Endothelial cell of umbilical vein (primary cell): ENCODE data around the gene LPCAT3.

Source experiments
- EZH2 ChIP-seq: IDR thresholded peaks from 2 replicates; pipeline ENCODE4 v1.6.1; 2012; ENCODE audit warnings: borderline replicate concordance, low read depth, mild to moderate bottlenecking, moderate library complexity, low read length, inconsistent platforms; ENCODE audit not compliant: severe bottlenecking
- POLR2A ChIP-seq: IDR thresholded peaks from 2 replicates; pipeline ENCODE4 v1.6.1; 2012; ENCODE audit warnings: low read depth, mild to moderate bottlenecking, control low read depth, low read length
- POLR2AphosphoS5 ChIP-seq: IDR thresholded peaks from 2 replicates; pipeline ENCODE4 v1.6.1; 2012; ENCODE audit warnings: low read depth, mild to moderate bottlenecking, control low read depth, low read length, moderate library complexity; ENCODE audit not compliant: insufficient read depth
- TF ChIP-seq, protein P1 (sequence below), 2 donors: IDR thresholded peaks; 1 replicate in 1 of 2; 2 replicates in 1 of 2; pipeline ENCODE4 v1.5.1; 2011; ENCODE audit warnings: low read length in 2 of 2, mild to moderate bottlenecking in 2 of 2, moderate library complexity in 2 of 2, control low read depth in 1 of 2, inconsistent platforms in 1 of 2, low read depth in 1 of 2; ENCODE audit not compliant: insufficient read depth in 1 of 2; ENCODE audit errors: extremely low read depth in 1 of 2
- TF ChIP-seq, protein P2 (sequence below): IDR thresholded peaks from 2 replicates; pipeline ENCODE4 v1.6.1; 2011; ENCODE audit not compliant: insufficient read depth, insufficient read length

GRCh38 chr12:6938353-6939190 lies 79.7 kb downstream of the LPCAT3 start:
- TF ChIP-seq, protein P1, sequence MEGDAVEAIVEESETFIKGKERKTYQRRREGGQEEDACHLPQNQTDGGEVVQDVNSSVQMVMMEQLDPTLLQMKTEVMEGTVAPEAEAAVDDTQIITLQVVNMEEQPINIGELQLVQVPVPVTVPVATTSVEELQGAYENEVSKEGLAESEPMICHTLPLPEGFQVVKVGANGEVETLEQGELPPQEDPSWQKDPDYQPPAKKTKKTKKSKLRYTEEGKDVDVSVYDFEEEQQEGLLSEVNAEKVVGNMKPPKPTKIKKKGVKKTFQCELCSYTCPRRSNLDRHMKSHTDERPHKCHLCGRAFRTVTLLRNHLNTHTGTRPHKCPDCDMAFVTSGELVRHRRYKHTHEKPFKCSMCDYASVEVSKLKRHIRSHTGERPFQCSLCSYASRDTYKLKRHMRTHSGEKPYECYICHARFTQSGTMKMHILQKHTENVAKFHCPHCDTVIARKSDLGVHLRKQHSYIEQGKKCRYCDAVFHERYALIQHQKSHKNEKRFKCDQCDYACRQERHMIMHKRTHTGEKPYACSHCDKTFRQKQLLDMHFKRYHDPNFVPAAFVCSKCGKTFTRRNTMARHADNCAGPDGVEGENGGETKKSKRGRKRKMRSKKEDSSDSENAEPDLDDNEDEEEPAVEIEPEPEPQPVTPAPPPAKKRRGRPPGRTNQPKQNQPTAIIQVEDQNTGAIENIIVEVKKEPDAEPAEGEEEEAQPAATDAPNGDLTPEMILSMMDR (IDR thresholded peaks at IDR 0.05; ENCODE audit: extremely low read depth in 1 of 2, insufficient read depth in 1 of 2, low read depth in 1 of 2, low read length in 2 of 2), result no peak
- TF ChIP-seq POLR2A (no peak), POLR2AphosphoS5 (no peak), EZH2 (no peak)
- TF ChIP-seq, protein P2, sequence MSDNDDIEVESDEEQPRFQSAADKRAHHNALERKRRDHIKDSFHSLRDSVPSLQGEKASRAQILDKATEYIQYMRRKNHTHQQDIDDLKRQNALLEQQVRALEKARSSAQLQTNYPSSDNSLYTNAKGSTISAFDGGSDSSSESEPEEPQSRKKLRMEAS, result no peak
